CD14-positive monocyte (primary cell): ENCODE data around the gene FAM107B. TPM values are rescaled to one million over a fixed set of nuclear protein-coding genes. Genes with fewer than 3 reads are reported as not detected.
A peak's percentile ranks its signal among the peaks of the same experiment; 100 is the strongest.

ENCODE experiments used
- DNase-seq, 3 donors: peaks; one replicate each; pipeline ENCODE4 v3.0.0-alpha.2; 2011 to 2022
- H2AFZ ChIP-seq: 2 replicates; pipeline ENCODE4 v1.6.0; 2012; ENCODE audit warnings: mild to moderate bottlenecking, low read depth, low read length, inconsistent platforms; ENCODE audit not compliant: insufficient read depth, poor library complexity, severe bottlenecking
- H3K27ac ChIP-seq, 2 donors: 1 replicate in 1 of 2; 2 replicates in 1 of 2; pipeline ENCODE4 v1.5.1; 2012 to 2013; ENCODE audit warnings: low read length in 2 of 2, control low read depth in 1 of 2, inconsistent platforms in 1 of 2, low read depth in 1 of 2, mild to moderate bottlenecking in 1 of 2
- H3K27me3 ChIP-seq, 2 donors: one replicate each; pipeline versions ENCODE4 v1.6.0 to v1.6.1; 2011 to 2013; ENCODE audit warnings: low read length in 2 of 2; ENCODE audit not compliant: control insufficient read depth in 2 of 2, insufficient read depth in 2 of 2
- H3K36me3 ChIP-seq, 2 donors: replicated peaks in 1 of 2; 1 replicate in 1 of 2; 2 replicates in 1 of 2; pipeline versions ENCODE4 v1.5.1 to v1.6.1; 2012 to 2013; ENCODE audit warnings: low read length in 2 of 2, control low read depth in 1 of 2, inconsistent platforms in 1 of 2, mild to moderate bottlenecking in 1 of 2; ENCODE audit not compliant: insufficient read depth in 2 of 2, control insufficient read depth in 1 of 2
- H3K4me1 ChIP-seq, 2 donors: 1 replicate in 1 of 2; 2 replicates in 1 of 2; pipeline versions ENCODE4 v1.5.1 to v1.6.1; 2012 to 2013; ENCODE audit warnings: low read length in 2 of 2, control low read depth in 1 of 2, inconsistent platforms in 1 of 2, mild to moderate bottlenecking in 1 of 2, moderate library complexity in 1 of 2; ENCODE audit not compliant: insufficient read depth in 2 of 2, control insufficient read depth in 1 of 2
- H3K4me2 ChIP-seq: replicated peaks from 2 replicates; pipeline ENCODE3; 2012; ENCODE audit warnings: low read length, moderate library complexity, mild to moderate bottlenecking; ENCODE audit not compliant: poor library complexity, severe bottlenecking; ENCODE audit errors: extremely low read depth
- H3K4me3 ChIP-seq, 3 experiments: fragments of 200-600 bp in 1 of 3; sonication (generic) in 1 of 3; replicated peaks in 1 of 3; 1 replicate in 2 of 3; 2 replicates in 1 of 3; pipeline ENCODE4 v1.5.1; 2011 to 2013; ENCODE audit warnings: low read length in 3 of 3, mild to moderate bottlenecking in 3 of 3, control low read depth in 2 of 3, low read depth in 2 of 3, inconsistent platforms in 1 of 3, moderate library complexity in 1 of 3
- H3K79me2 ChIP-seq: 2 replicates; pipeline ENCODE4 v1.6.0; 2012; ENCODE audit warnings: mild to moderate bottlenecking, control low read depth, inconsistent platforms, low read length, moderate library complexity; ENCODE audit not compliant: insufficient read depth
- H3K9ac ChIP-seq: 2 replicates; pipeline ENCODE4 v1.6.0; 2017; ENCODE audit warnings: low read length, mild to moderate bottlenecking; ENCODE audit not compliant: insufficient read depth, poor library complexity, severe bottlenecking
- H3K9me3 ChIP-seq, 2 donors: replicated peaks in 1 of 2; 1 replicate in 1 of 2; 2 replicates in 1 of 2; pipeline versions ENCODE4 v1.5.1 to v1.6.1; 2012 to 2013; ENCODE audit warnings: low read length in 2 of 2, control low read depth in 1 of 2; ENCODE audit not compliant: control insufficient read depth in 1 of 2, insufficient read depth in 1 of 2
- H4K20me1 ChIP-seq: 2 replicates; pipeline ENCODE4 v1.6.0; 2012; ENCODE audit warnings: mild to moderate bottlenecking, low read length, control low read depth, moderate library complexity; ENCODE audit not compliant: insufficient read depth
- H3K27ac Mint-ChIP-seq, 7 donors: one replicate each; pipeline ENCODE4 v1.8.0; 2020; ENCODE audit warnings: mild to moderate bottlenecking in 7 of 7, mixed read lengths in 7 of 7, moderate library complexity in 6 of 7, inconsistent platforms in 2 of 7
- H3K27me3 Mint-ChIP-seq, 3 donors: one replicate each; pipeline ENCODE4 v1.8.0; 2021 to 2022; ENCODE audit warnings: low read depth in 3 of 3, mild to moderate bottlenecking in 3 of 3, mixed read lengths in 3 of 3, moderate library complexity in 3 of 3, inconsistent platforms in 1 of 3
- H3K36me3 Mint-ChIP-seq, 2 donors: one replicate each; pipeline ENCODE4 v1.8.0; 2020; ENCODE audit warnings: mixed read lengths in 2 of 2, inconsistent platforms in 1 of 2, mild to moderate bottlenecking in 1 of 2
- H3K4me1 Mint-ChIP-seq: one replicate; pipeline ENCODE4 v1.8.0; 2020; ENCODE audit warnings: mild to moderate bottlenecking, mixed read lengths
- H3K4me3 Mint-ChIP-seq, 2 donors: one replicate each; pipeline ENCODE4 v1.8.0; 2020; ENCODE audit warnings: mild to moderate bottlenecking in 2 of 2, mixed read lengths in 2 of 2, moderate library complexity in 1 of 2
- H3K9me3 Mint-ChIP-seq, 7 donors: one replicate each; pipeline ENCODE4 v1.8.0; 2020 to 2022; ENCODE audit warnings: mixed read lengths in 7 of 7, mild to moderate bottlenecking in 6 of 7, moderate library complexity in 6 of 7, inconsistent platforms in 2 of 7
- CTCF ChIP-seq: fragments of 200-600 bp; IDR thresholded peaks from one replicate; pipeline ENCODE4 v1.8.0; 2022; ENCODE audit warnings: antibody characterized with exemption, mild to moderate bottlenecking
- WGBS: methylation state at CpG from one replicate; pipeline ENCODE4 v1.1.5; 2013; ENCODE audit warnings: missing lambda C conversion rate; ENCODE audit not compliant: insufficient coverage; 5-methylcytosine and 5-hydroxymethylcytosine counted together
- intact Hi-C, 2 donors: fragments of 100-400 bp; cut with micrococcal nuclease; formaldehyde crosslinking; loops; one replicate each; pipeline versions ENCODE4 v1.15.0 to v1.15.1; 2023
- polyA plus RNA-seq, 3 donors: library from polyadenylated mRNA; depleted of rRNA in 1 of 3; unstranded in 2 of 3; stranded (reverse) in 1 of 3; fragments of 300-500 nt in 2 of 3; fragments of >200 nt in 1 of 3; fragmentation: Illumina TruSeq in 2 of 3; gene quantifications; 1 replicate in 2 of 3; 2 replicates in 1 of 3; pipeline ENCODE4 v1.2.3, GENCODE V29; 2012 to 2021

Gene FAM107B
- polyA plus RNA-seq, 3 donors: 27.2 to 68.5 (median 28.4) TPM

- Mint-ChIP-seq H3K9me3 (no peaks in the 10 kb centered on the region), H3K4me3 (no peak overlapping the region), H3K27ac (peak overlapping the region in 2 of 7 donors; percentile 9 to 35), H3K4me1 (no peaks in the 10 kb centered on the region), H3K27me3 (no peaks in the 10 kb centered on the region), H3K36me3 (peaks cover 67 to 82% of the 10 kb centered on the region in 2 donors)
- Histone ChIP-seq H3K4me3 (no peak overlapping the region), H3K9ac (no peak overlapping the region), H2AFZ (no peak overlapping the region), H3K4me1 (no peaks in the 10 kb centered on the region), H3K36me3 (peaks cover 63 to 97% of the 10 kb centered on the region in 2 donors), H3K79me2 (peaks cover 99% of the 10 kb centered on the region), H3K27ac (peak overlapping the region in 1 of 2 donors; percentile 34), H3K4me2 (no peak overlapping the region), H4K20me1 (peaks cover 89% of the 10 kb centered on the region), H3K9me3 (no peaks in the 10 kb centered on the region), H3K27me3 (no peaks in the 10 kb centered on the region)
- intact Hi-C loops: no loop called here
- WGBS: 100% methylated on average over 1 of the region's 3 CpGs
- no peak for TF ChIP-seq CTCF
- DNase-seq: no peak
These were observed 245.3 kb downstream of the FAM107B start for GRCh38 chr10:14529351-14529750.

GRCh38 chr10:14528450-14528849 lies 246.2 kb downstream of the FAM107B start:
- Mint-ChIP-seq H3K27me3 (no peaks in the 10 kb centered on the region), H3K4me3 (no peak overlapping the region), H3K27ac (peak overlapping the region in 4 of 7 donors; percentile 1 to 74 (median 52)), H3K9me3 (no peaks in the 10 kb centered on the region), H3K4me1 (no peaks in the 10 kb centered on the region), H3K36me3 (peaks cover 61 to 80% of the 10 kb centered on the region in 2 donors)
- Histone ChIP-seq H3K9ac (no peak overlapping the region), H3K27me3 (no peaks in the 10 kb centered on the region), H3K9me3 (no peaks in the 10 kb centered on the region), H3K4me2 (no peak overlapping the region), H3K36me3 (peaks cover 59 to 95% of the 10 kb centered on the region in 2 donors), H3K27ac (peak overlapping the region in 1 of 2 donors; percentile 34), H3K4me3 (no peak overlapping the region), H2AFZ (no peak overlapping the region), H4K20me1 (peaks cover 87% of the 10 kb centered on the region), H3K79me2 (peaks cover 99% of the 10 kb centered on the region), H3K4me1 (no peaks in the 10 kb centered on the region)
- intact Hi-C loops: no loop called here
- no CpG with 5 or more reads among the region's 2 CpGs for WGBS
- no peak for TF ChIP-seq CTCF
- DNase-seq: no peak
